Hepatocyte (in vitro differentiated cells): Measurements from ENCODE around the gene TMEM51. TPM values are rescaled to one million over a fixed set of nuclear protein-coding genes. Genes with fewer than 3 reads are reported as not detected.

Experiments used
- DNase-seq: peaks from one replicate; pipeline ENCODE4 v3.0.0-alpha.2; 2016; ENCODE audit warnings: low spot score
- H2AFZ ChIP-seq: fragments of 200-600 bp; sonication (generic); 2 replicates; pipeline ENCODE4 v1.6.0; 2016; ENCODE audit warnings: antibody characterized with exemption, mild to moderate bottlenecking
- H3K27ac ChIP-seq: fragments of 200-600 bp; sonication (generic); 2 replicates; pipeline ENCODE4 v1.5.1; 2016; ENCODE audit warnings: mild to moderate bottlenecking
- H3K27me3 ChIP-seq: fragments of 200-600 bp; sonication (generic); 2 replicates; pipeline ENCODE4 v1.6.1; 2016
- H3K36me3 ChIP-seq: fragments of 200-600 bp; sonication (generic); replicated peaks from 2 replicates; pipeline ENCODE4 v1.5.1; 2016; ENCODE audit warnings: low read depth; ENCODE audit not compliant: insufficient read depth
- H3K4me1 ChIP-seq: fragments of 200-600 bp; sonication (generic); 2 replicates; pipeline ENCODE4 v1.5.1; 2016; ENCODE audit warnings: mild to moderate bottlenecking, moderate library complexity; ENCODE audit not compliant: insufficient read depth
- H3K4me2 ChIP-seq: fragments of 200-600 bp; sonication (generic); 2 replicates; pipeline ENCODE4 v1.6.0; 2016
- H3K4me3 ChIP-seq: fragments of 200-600 bp; sonication (generic); 2 replicates; pipeline ENCODE4 v1.5.1; 2016; ENCODE audit warnings: mild to moderate bottlenecking
- H3K79me2 ChIP-seq: fragments of 200-600 bp; sonication (generic); 2 replicates; pipeline ENCODE4 v1.6.0; 2017; ENCODE audit warnings: mild to moderate bottlenecking
- H3K9me2 ChIP-seq: fragments of 200-600 bp; sonication (generic); replicated peaks from 2 replicates; pipeline ENCODE4 v1.6.0; 2017; ENCODE audit warnings: mild to moderate bottlenecking; ENCODE audit not compliant: insufficient read depth
- H3K9me3 ChIP-seq: fragments of 200-600 bp; sonication (generic); 2 replicates; pipeline ENCODE4 v1.5.1; 2016; ENCODE audit warnings: low read depth, mild to moderate bottlenecking
- H4K20me1 ChIP-seq: fragments of 200-600 bp; sonication (generic); 2 replicates; pipeline ENCODE4 v1.6.0; 2016; ENCODE audit warnings: mild to moderate bottlenecking; ENCODE audit not compliant: insufficient read depth, poor library complexity, severe bottlenecking
- CTCF ChIP-seq: fragments of 200-600 bp; sonication (generic); IDR thresholded peaks from 2 replicates; pipeline ENCODE4 v1.5.1; 2016; ENCODE audit warnings: antibody characterized with exemption, mild to moderate bottlenecking; ENCODE audit not compliant: poor library complexity
- EZH2 ChIP-seq: fragments of 200-600 bp; sonication (generic); IDR thresholded peaks from 2 replicates; pipeline ENCODE4 v1.6.1; 2016; ENCODE audit warnings: antibody characterized with exemption, mild to moderate bottlenecking, borderline replicate concordance
- EZH2phosphoT487 ChIP-seq: fragments of 200-600 bp; sonication (generic); IDR thresholded peaks from one replicate; pipeline ENCODE4 v1.6.1; 2018; ENCODE audit warnings: antibody characterized with exemption, mild to moderate bottlenecking, low read depth, moderate library complexity; ENCODE audit not compliant: unreplicated experiment, severe bottlenecking
- WGBS: methylation state at CpG from one replicate; pipeline ENCODE4 v1.1.6; 2016; ENCODE audit warnings: low lambda C conversion rate; ENCODE audit errors: missing lambda C conversion rate; 5-methylcytosine and 5-hydroxymethylcytosine counted together
- polyA plus RNA-seq: library from polyadenylated mRNA; unstranded; fragments of >200 nt; fragmentation: Nextera tagmentation; extraction: Ambion mirVana; gene quantifications from 2 replicates; pipeline ENCODE4 v1.2.1, GENCODE V29; 2016
- total RNA-seq: library from RNA; depleted of rRNA; stranded (reverse); fragments of >200 nt; gene quantifications from 2 replicates; pipeline ENCODE4 v1.2.3, GENCODE V29; 2014

Gene TMEM51
- total and polyA plus RNA-seq, 2 experiments from 2014 or later = 23.4 to 24.0 TPM

- Histone ChIP-seq H2AFZ (no peak overlapping the region), H3K79me2 (no peaks in the 10 kb centered on the region), H3K4me1 (peaks cover 14% of the 10 kb centered on the region)
Measured at GRCh38 chr1:15141935-15142539, 11.5 kb upstream of the TMEM51 start.

GRCh38 chr1:15145327-15145726 lies 8.2 kb upstream of the TMEM51 start:
- Histone ChIP-seq H2AFZ (no peak overlapping the region), H3K27ac (no peak overlapping the region), H4K20me1 (no peaks in the 10 kb centered on the region), H3K4me3 (no peak overlapping the region), H3K9me3 (no peaks in the 10 kb centered on the region), H3K79me2 (peaks cover 8% of the 10 kb centered on the region), H3K4me1 (peaks cover 4% of the 10 kb centered on the region), H3K4me2 (no peak overlapping the region), H3K36me3 (no peaks in the 10 kb centered on the region), H3K9me2 (no peaks in the 10 kb centered on the region), H3K27me3 (no peaks in the 10 kb centered on the region)
- 63% methylated on average over 2 of the region's 2 CpGs for WGBS
- DNase-seq = no peak
- TF ChIP-seq EZH2phosphoT487 = no peak
- TF ChIP-seq CTCF = no peak
- no peak for TF ChIP-seq EZH2

More at GRCh38 chr1:15141935-15142539, 11.5 kb upstream of the TMEM51 start:
- H3K9me2 ChIP-seq = no peaks in the 10 kb centered on the region
- whole genome bisulfite sequencing = 76% methylated on average over 6 of the region's 6 CpGs
- H3K4me2 ChIP-seq = no peak overlapping the region
- H3K27ac ChIP-seq = no peak overlapping the region
- H3K27me3 ChIP-seq = no peaks in the 10 kb centered on the region
- no peaks in the 10 kb centered on the region for H4K20me1 ChIP-seq
- DNase-seq = no peak
- H3K4me3 ChIP-seq = no peak overlapping the region
- no peaks in the 10 kb centered on the region for H3K9me3 ChIP-seq
- TF ChIP-seq EZH2phosphoT487 (no peak), CTCF (no peak), EZH2 (no peak)
- no peaks in the 10 kb centered on the region for H3K36me3 ChIP-seq

- no peak for DNase-seq
- Histone ChIP-seq H4K20me1 (no peaks in the 10 kb centered on the region), H3K27ac (no peak overlapping the region), H3K79me2 (peaks cover 12% of the 10 kb centered on the region), H3K27me3 (no peaks in the 10 kb centered on the region), H3K36me3 (no peaks in the 10 kb centered on the region), H3K4me2 (no peak overlapping the region), H3K9me2 (no peaks in the 10 kb centered on the region), H3K4me3 (no peak overlapping the region), H2AFZ (no peak overlapping the region), H3K4me1 (peaks cover 7% of the 10 kb centered on the region), H3K9me3 (no peaks in the 10 kb centered on the region)
- TF ChIP-seq EZH2 (no peak), EZH2phosphoT487 (no peak), CTCF (no peak)
- WGBS = 82% methylated on average over 4 of the region's 4 CpGs
Measured at GRCh38 chr1:15146142-15146680, 7.3 kb upstream of the TMEM51 start.

- Histone ChIP-seq H3K4me2 (no peak overlapping the region), H3K79me2 (peaks cover 12% of the 10 kb centered on the region), H3K36me3 (no peaks in the 10 kb centered on the region), H3K9me3 (no peaks in the 10 kb centered on the region), H3K4me1 (peaks cover 14% of the 10 kb centered on the region), H3K27ac (no peak overlapping the region), H4K20me1 (no peaks in the 10 kb centered on the region), H3K27me3 (no peaks in the 10 kb centered on the region), H3K4me3 (no peak overlapping the region), H3K9me2 (no peaks in the 10 kb centered on the region), H2AFZ (no peak overlapping the region)
- no peak for DNase-seq
- 69% methylated on average over 4 of the region's 4 CpGs for WGBS
- no peak for TF ChIP-seq EZH2
- no peak for TF ChIP-seq EZH2phosphoT487
- TF ChIP-seq CTCF = no peak
Measured at GRCh38 chr1:15146971-15147376, 6.6 kb upstream of the TMEM51 start.
